Dedifferentiated amniotic fluid mesenchymal stem cell (primary cell): ENCODE measurements around the gene NTNG2.

ENCODE experiments used
- DNase-seq: peaks from one replicate; pipeline ENCODE4 v3.0.0-alpha.2; 2016; ENCODE audit errors: extremely low spot score

NTNG2 gene

GRCh38 chr9:132172185-132172584 is 10.3 kb downstream of the NTNG2 start:
- no peak for DNase-seq

DNA sequence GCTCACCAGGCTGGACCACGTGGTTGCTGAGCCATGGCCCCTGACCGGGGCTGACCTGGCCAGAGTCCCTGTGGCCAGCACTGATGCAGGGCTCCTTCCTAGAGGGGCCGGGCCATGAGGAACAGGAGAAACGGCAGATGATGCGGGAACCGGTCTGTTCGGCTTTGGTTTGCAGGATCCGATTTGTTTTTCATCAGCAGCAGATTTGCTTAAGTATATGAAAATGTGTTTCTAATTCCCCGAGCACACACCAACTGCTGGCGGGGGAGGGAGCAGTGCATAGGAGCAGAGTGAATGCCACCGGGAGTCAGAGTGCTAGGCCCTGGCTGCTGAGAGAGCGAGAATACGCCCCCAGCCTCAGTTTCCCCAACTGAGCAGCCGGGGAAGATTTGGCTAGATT is 13.6 kb downstream of the NTNG2 start:
- no peak for DNase-seq

GRCh38 chr9:132176338-132176737 is 14.5 kb downstream of the NTNG2 start:
- no peak for DNase-seq

DNA sequence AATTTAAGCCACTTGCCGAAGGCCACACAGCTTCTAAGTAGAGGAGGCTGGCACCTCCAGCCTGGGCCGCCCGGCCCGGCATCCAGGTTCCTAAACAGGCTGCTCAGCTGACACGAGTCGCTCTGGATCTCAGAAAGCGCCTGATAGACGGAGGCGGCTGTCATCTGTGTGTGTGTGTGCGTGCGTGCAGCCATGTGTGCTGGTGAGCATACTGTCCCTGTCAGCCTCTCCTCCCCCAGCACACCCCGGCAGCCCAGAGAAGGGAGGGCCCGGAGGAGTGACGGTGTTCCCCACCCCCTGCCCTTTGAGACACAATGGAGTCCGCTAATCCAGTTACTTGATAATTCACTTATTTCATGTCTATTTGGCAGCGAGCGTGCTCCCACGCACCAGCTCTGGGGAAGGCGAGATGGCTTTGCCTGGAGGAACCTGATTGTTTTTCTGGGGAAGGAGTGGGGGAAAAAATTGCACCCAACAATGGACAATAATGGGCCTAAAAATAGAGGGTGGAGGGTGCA is 20.0 kb downstream of the NTNG2 start:
- DNase-seq, result no peak

DNA sequence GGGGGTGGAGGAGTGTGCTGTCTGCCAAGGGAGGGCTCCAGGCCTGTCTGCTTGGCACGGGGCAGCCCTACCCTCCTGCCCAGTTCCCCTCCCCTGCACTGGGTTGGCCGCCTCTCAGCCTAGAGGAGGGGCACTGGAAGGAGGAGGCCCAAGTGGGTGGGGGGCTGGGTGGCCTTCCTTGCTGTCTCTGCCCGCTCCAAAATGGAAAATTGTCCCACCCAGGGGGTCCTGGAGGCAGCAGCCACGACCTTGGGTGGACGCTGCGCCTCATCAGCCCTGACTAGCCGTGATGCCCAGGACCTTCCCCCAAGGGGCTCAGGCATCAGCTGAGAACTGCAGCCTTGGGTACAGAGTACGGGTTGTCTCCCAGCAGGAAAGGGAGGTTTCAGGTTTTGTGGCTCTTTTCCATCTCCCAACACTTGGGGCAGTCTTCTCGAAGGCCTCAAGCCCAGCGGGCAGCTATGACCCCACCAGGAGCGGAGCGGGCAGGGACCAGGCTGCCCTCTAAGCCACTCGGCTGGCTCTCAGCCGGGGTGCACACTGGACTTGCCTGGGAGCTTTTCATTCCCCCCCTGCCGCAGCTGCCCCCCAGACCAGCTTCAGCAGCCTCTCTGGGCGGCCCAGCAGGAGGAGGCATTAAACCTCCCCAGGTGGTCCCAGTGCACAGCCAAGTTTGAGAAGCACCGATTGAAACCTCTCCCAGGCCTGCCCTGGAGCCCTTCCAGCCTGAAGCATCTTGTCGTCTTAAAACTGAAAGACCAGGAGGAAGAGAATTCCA is 20.6 kb downstream of the NTNG2 start:
- no peak for DNase-seq

GRCh38 chr9:132183134-132183533 is 21.3 kb downstream of the NTNG2 start:
- DNase-seq, result no peak

GRCh38 chr9:132183715-132184114 is 21.9 kb downstream of the NTNG2 start:
- no peak for DNase-seq

DNA sequence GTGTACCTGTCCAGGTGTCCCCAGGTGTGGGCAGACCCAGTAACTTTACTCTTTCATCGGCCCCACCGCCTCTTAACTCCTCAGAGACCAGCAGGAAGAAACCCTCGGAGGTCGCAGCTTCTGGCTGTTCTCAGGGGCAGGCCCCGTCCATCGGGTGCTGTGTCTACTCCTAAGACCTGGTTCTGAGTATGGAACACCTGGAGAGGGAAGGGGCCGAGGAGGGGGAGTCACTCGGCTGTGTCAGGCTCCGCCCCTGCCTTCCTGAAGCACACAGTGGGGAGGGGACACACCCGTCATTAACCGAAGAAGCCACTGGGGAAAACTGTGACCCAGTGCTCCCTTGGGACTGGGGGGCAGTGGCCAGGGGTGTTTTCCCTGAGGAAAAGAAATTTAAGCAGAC is 22.3 kb downstream of the NTNG2 start:
- DNase-seq, result no peak

DNA sequence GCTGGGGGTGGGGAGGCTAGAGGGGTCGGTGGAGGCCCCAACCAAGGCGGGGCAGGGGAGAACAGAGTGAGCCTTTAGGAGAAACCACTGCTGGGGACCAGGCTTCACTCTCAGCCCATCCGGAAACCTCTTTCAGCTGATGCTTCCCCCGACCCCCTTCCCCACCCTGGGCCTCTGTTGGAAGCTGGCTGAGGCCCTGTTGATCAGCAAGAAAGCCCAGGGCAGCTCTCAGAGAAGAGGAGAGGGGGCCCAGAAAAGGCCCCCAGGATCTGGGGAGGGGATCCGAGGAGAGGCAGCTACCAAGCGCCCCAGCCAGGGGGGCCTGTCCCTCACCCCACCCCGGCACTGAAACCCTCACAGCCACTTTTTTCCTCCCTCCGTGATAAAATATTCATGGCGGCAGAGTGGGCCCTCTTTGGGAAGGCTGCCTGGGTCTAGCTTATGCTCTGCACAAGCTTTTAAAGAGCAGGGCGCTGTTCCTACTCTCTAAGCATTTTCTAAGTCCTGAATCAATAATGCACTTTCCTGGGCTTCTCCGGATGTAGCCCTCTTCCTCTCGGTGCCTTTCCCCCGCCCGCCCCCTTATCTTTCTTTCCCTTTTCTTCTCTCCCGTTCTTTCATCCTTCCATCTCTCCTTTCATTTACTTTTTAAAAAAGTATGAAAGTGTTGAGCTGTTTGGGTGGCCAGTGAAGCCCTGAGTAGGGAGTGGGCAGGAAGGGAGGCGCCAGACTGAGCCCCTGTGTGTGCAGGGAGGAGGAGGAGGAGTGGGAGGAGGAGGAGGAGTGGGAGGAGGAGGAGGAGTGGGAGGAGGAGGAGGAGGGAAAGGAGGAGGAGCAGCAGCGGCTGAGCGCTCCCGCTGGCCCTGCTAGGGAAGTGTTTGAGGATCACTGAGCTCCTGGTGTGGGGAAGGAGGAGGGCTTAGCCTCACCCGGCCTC is 23.5 kb downstream of the NTNG2 start:
- DNase-seq, result no peak

DNA sequence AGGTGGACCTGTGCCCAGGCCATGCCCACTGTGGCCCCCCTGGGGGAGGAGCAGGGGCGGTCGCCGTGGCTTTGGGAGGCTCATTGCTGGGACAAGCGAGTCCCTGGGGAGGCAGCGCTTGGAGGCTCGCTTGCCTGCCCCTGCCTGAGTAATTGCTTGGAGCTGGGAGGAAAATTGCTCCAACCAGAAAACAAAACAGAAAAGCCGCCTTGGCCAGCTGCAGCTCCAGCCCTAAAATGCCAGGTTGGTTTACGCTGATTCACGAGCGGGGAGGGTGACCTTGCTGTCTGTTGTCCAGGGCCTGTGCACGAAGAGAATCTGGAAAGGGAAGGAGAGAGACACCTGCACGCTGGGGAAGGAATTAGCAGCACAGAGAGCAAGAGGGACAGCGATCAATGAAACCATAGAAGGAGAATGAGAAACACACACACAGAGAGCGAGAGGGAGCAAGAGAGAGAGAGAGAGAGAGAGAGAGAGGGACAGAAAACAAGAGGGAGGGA is 25.3 kb downstream of the NTNG2 start:
- no peak for DNase-seq

- no peak for DNase-seq
These were observed 29.1 kb downstream of the NTNG2 start for GRCh38 chr9:132190966-132191365.

GRCh38 chr9:132192728-132193127 is 30.9 kb downstream of the NTNG2 start:
- DNase-seq, result no peak

- DNase-seq, result no peak
These were observed 31.6 kb downstream of the NTNG2 start for GRCh38 chr9:132193227-132194124.

- no peak for DNase-seq
These were observed 32.6 kb downstream of the NTNG2 start for GRCh38 chr9:132194508-132194907.

DNA sequence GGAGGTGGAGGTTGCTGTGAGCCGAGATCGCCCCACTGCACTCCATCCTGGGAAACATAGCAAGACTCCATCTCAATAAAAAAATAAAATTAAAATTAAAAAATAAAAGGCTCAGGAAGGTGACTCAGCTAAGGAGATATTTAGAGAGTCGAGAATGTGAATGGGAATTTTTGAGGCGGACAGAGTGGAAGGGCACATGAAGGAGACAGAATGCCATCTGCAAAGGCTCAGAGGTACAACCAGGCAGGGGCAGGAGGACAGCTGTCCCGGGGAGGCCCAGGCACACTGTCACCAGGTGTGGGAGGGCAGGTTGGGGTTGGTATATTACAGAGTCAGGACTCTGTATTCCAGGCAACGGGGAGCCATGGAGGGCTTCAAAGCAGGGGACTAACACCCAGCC is 35.5 kb downstream of the NTNG2 start:
- DNase-seq, result no peak

DNA sequence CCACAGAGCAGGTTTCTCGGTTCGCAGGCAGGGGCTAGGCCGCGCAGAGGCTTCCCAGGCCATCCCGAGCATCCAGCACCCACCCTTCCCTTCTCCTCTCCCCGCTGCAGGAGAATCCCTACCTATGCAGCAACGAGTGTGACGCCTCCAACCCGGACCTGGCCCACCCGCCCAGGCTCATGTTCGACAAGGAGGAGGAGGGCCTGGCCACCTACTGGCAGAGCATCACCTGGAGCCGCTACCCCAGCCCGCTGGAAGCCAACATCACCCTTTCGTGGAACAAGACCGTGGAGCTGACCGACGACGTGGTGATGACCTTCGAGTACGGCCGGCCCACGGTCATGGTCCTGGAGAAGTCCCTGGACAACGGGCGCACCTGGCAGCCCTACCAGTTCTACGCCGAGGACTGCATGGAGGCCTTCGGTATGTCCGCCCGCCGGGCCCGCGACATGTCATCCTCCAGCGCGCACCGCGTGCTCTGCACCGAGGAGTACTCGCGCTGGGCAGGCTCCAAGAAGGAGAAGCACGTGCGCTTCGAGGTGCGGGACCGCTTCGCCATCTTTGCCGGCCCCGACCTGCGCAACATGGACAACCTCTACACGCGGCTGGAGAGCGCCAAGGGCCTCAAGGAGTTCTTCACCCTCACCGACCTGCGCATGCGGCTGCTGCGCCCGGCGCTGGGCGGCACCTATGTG is 36.1 kb downstream of the NTNG2 start:
- no peak for DNase-seq

GRCh38 chr9:132199056-132199455 is 37.2 kb downstream of the NTNG2 start:
- no peak for DNase-seq

DNA sequence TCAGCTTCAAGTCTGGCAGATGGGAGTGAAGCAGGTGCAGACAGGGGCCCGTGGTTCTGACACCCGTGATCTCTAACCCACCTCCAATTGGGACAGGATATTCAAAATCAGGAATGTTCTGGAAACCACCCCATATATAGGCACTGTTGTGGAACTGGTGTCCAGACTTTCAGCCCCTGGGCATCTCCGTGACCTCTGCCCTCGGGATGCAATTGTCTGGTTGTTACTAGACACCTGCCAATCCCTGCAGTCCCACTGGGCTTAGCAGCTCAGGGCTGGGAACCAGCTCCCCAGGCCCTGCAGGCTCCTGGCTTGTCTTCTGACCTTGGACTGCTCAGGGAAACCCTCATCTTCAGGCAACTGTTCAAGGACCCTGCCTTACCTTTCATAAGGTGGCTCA is 38.8 kb downstream of the NTNG2 start:
- DNase-seq, result no peak

GRCh38 chr9:132201139-132201538 is 39.3 kb downstream of the NTNG2 start:
- no peak for DNase-seq

DNA sequence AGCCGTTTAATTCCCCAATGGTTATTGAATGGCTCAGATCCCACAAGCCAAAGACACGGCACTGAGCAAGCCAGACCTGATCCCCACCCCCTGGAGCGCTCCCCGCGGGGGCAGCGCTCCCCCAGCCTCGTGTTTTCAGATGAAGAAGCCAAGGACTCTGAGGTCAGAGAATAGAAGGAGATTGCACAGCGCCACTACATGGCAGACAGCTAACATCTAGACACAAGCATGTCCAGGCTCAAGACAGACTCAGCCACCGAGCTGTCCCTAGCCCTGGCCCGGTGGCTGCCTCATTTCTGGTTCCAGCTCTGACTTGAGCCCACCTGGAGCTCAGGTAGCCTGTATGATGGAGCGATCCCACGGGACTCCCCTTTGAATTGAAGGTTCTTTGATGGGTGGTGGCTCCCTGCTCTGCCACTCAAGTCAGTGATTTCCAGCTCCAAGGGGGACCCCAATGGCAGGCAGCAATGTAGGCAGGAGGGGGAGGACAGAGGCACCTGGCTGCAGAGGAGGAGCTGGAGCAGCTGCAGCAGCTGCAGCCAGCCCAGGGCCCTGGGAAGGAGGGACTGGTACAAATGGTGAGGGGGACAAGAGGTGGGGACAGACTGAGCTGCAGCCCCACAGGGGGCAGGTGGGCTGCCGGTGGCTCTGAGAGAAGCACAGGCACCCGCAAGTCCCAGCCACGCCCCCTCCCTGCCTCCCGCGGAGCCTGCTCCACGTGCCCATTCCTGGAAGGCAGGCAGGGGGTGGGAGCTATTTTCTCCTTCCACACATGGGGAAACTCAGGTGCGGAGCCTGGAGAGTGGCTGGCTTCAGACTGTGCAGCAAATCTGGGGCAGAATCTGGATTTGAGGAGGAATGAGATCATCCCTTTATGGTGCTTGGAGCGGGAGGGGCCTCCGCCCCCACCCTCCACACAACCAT is 40.2 kb downstream of the NTNG2 start:
- DNase-seq, result no peak
